ENCODE measurements around the gene THRAP3.
A peak's percentile ranks its signal among the peaks of the same experiment; 100 is the strongest.

The THRAP3 gene

GRCh38 chr1:36343651-36344394 lies 119.6 kb downstream of the THRAP3 start:
- Histone ChIP-seq H3K36me3 (ENCODE audit: insufficient read depth, low read length) (0 out of 2 replicates have a peak, but pooled peaks cover 4% of the 10 kb centered on the region), H3K79me2 (ENCODE audit: control insufficient read depth, insufficient read depth, low read length, unreplicated experiment) (no peaks in the 10 kb centered on the region), H3K4me3 (ENCODE audit: low read depth, low read length) (no peak overlapping the region), H2AFZ (ENCODE audit: low read length, unreplicated experiment) (no peak overlapping the region), H3K4me1 (ENCODE audit: control insufficient read depth, insufficient read depth, low read length, unreplicated experiment) (peaks cover 21% of the 10 kb centered on the region), H3K27me3 (ENCODE audit: insufficient read depth, low read length) (no peaks in the 10 kb centered on the region), H3K27ac (ENCODE audit: low read depth, low read length) (peak overlapping the region; percentile 86)

- peak overlapping the region; percentile 86; the same call in 1 of the 2 replicates for H3K27ac ChIP-seq (ENCODE audit: low read depth, low read length)
- 0 out of 2 replicates have a peak, but pooled peaks cover 4% of the 10 kb centered on the region for H3K36me3 ChIP-seq (ENCODE audit: insufficient read depth, low read length)
Measured at GRCh38 chr1:36344395-36344680, 120.1 kb downstream of the THRAP3 start.

GRCh38 chr1:36345353-36345752 lies 121.1 kb downstream of the THRAP3 start:
- peaks cover 36% of the 10 kb centered on the region for H3K4me1 ChIP-seq (ENCODE audit: control insufficient read depth, insufficient read depth, low read length, unreplicated experiment)
- H3K4me3 ChIP-seq (ENCODE audit: low read depth, low read length): no peak overlapping the region
- no peak overlapping the region for H3K27ac ChIP-seq (ENCODE audit: low read depth, low read length)
- H3K27me3 ChIP-seq (ENCODE audit: insufficient read depth, low read length): no peaks in the 10 kb centered on the region
- 0 out of 2 replicates have a peak, but pooled peaks cover 4% of the 10 kb centered on the region for H3K36me3 ChIP-seq (ENCODE audit: insufficient read depth, low read length)
- H3K79me2 ChIP-seq (ENCODE audit: control insufficient read depth, insufficient read depth, low read length, unreplicated experiment): no peaks in the 10 kb centered on the region
- H2AFZ ChIP-seq (ENCODE audit: low read length, unreplicated experiment): no peak overlapping the region

More at GRCh38 chr1:36344395-36344680, 120.1 kb downstream of the THRAP3 start:
- Histone ChIP-seq H3K4me1 (ENCODE audit: control insufficient read depth, insufficient read depth, low read length, unreplicated experiment) (peaks cover 26% of the 10 kb centered on the region), H3K27me3 (ENCODE audit: insufficient read depth, low read length) (no peaks in the 10 kb centered on the region), H2AFZ (ENCODE audit: low read length, unreplicated experiment) (no peak overlapping the region), H3K79me2 (ENCODE audit: control insufficient read depth, insufficient read depth, low read length, unreplicated experiment) (no peaks in the 10 kb centered on the region), H3K4me3 (ENCODE audit: low read depth, low read length) (no peak overlapping the region)

GRCh38 chr1:36346741-36347370 lies 122.6 kb downstream of the THRAP3 start:
- Histone ChIP-seq H3K4me3 (ENCODE audit: low read depth, low read length) (no peak overlapping the region), H3K4me1 (ENCODE audit: control insufficient read depth, insufficient read depth, low read length, unreplicated experiment) (peaks cover 52% of the 10 kb centered on the region), H3K79me2 (ENCODE audit: control insufficient read depth, insufficient read depth, low read length, unreplicated experiment) (no peaks in the 10 kb centered on the region), H3K27me3 (ENCODE audit: insufficient read depth, low read length) (no peaks in the 10 kb centered on the region), H3K27ac (ENCODE audit: low read depth, low read length) (no peak overlapping the region), H2AFZ (ENCODE audit: low read length, unreplicated experiment) (no peak overlapping the region), H3K36me3 (ENCODE audit: insufficient read depth, low read length) (0 out of 2 replicates have a peak, but pooled peaks cover 4% of the 10 kb centered on the region)

GRCh38 chr1:36349241-36349671 lies 125.0 kb downstream of the THRAP3 start:
- Histone ChIP-seq H3K79me2 (ENCODE audit: control insufficient read depth, insufficient read depth, low read length, unreplicated experiment) (no peaks in the 10 kb centered on the region), H3K27me3 (ENCODE audit: insufficient read depth, low read length) (no peaks in the 10 kb centered on the region), H3K36me3 (ENCODE audit: insufficient read depth, low read length) (0 out of 2 replicates have a peak, but pooled peaks cover 4% of the 10 kb centered on the region), H3K4me1 (ENCODE audit: control insufficient read depth, insufficient read depth, low read length, unreplicated experiment) (peaks cover 54% of the 10 kb centered on the region), H3K4me3 (ENCODE audit: low read depth, low read length) (no peak overlapping the region), H2AFZ (ENCODE audit: low read length, unreplicated experiment) (no peak overlapping the region), H3K27ac (ENCODE audit: low read depth, low read length) (peak overlapping the region; percentile 99)

- no peak overlapping the region for H3K4me3 ChIP-seq (ENCODE audit: low read depth, low read length)
- no peaks in the 10 kb centered on the region for H3K27me3 ChIP-seq (ENCODE audit: insufficient read depth, low read length)
- no peak overlapping the region for H2AFZ ChIP-seq (ENCODE audit: low read length, unreplicated experiment)
- peak overlapping the region; percentile 99 for H3K27ac ChIP-seq (ENCODE audit: low read depth, low read length)
- H3K36me3 ChIP-seq (ENCODE audit: insufficient read depth, low read length): 0 out of 2 replicates have a peak, but pooled peaks cover 4% of the 10 kb centered on the region
- H3K4me1 ChIP-seq (ENCODE audit: control insufficient read depth, insufficient read depth, low read length, unreplicated experiment): peaks cover 54% of the 10 kb centered on the region
- H3K79me2 ChIP-seq (ENCODE audit: control insufficient read depth, insufficient read depth, low read length, unreplicated experiment): no peaks in the 10 kb centered on the region
Measured at GRCh38 chr1:36349839-36350238, 125.6 kb downstream of the THRAP3 start.

- 0 out of 2 replicates have a peak, but pooled peaks cover 4% of the 10 kb centered on the region for H3K36me3 ChIP-seq (ENCODE audit: insufficient read depth, low read length)
- H3K79me2 ChIP-seq (ENCODE audit: control insufficient read depth, insufficient read depth, low read length, unreplicated experiment): no peaks in the 10 kb centered on the region
- peak overlapping the region; percentile 55 for H3K4me3 ChIP-seq (ENCODE audit: low read depth, low read length)
- peaks cover 54% of the 10 kb centered on the region for H3K4me1 ChIP-seq (ENCODE audit: control insufficient read depth, insufficient read depth, low read length, unreplicated experiment)
- no peaks in the 10 kb centered on the region for H3K27me3 ChIP-seq (ENCODE audit: insufficient read depth, low read length)
- H2AFZ ChIP-seq (ENCODE audit: low read length, unreplicated experiment): no peak overlapping the region
- H3K27ac ChIP-seq (ENCODE audit: low read depth, low read length): peak overlapping the region; percentile 99
Measured at GRCh38 chr1:36350659-36351226, 126.5 kb downstream of the THRAP3 start.

GRCh38 chr1:36351227-36351977 lies 127.2 kb downstream of the THRAP3 start:
- Histone ChIP-seq H3K4me1 (ENCODE audit: control insufficient read depth, insufficient read depth, low read length, unreplicated experiment) (peaks cover 54% of the 10 kb centered on the region), H3K27me3 (ENCODE audit: insufficient read depth, low read length) (no peaks in the 10 kb centered on the region), H3K79me2 (ENCODE audit: control insufficient read depth, insufficient read depth, low read length, unreplicated experiment) (no peaks in the 10 kb centered on the region), H3K27ac (ENCODE audit: low read depth, low read length) (peak overlapping the region; percentile 99), H3K36me3 (ENCODE audit: insufficient read depth, low read length) (0 out of 2 replicates have a peak, but pooled peaks cover 4% of the 10 kb centered on the region), H3K4me3 (ENCODE audit: low read depth, low read length) (peak overlapping the region; percentile 55), H2AFZ (ENCODE audit: low read length, unreplicated experiment) (no peak overlapping the region)

GRCh38 chr1:36352125-36352909 lies 128.1 kb downstream of the THRAP3 start:
- H3K79me2 ChIP-seq (ENCODE audit: control insufficient read depth, insufficient read depth, low read length, unreplicated experiment): no peaks in the 10 kb centered on the region
- peaks cover 7% of the 10 kb centered on the region; the same call in 1 of the 2 replicates for H3K36me3 ChIP-seq (ENCODE audit: insufficient read depth, low read length)
- no peak overlapping the region for H2AFZ ChIP-seq (ENCODE audit: low read length, unreplicated experiment)
- H3K27me3 ChIP-seq (ENCODE audit: insufficient read depth, low read length): no peaks in the 10 kb centered on the region
- peak overlapping the region; percentile 10; the same call in 1 of the 2 replicates for H3K4me3 ChIP-seq (ENCODE audit: low read depth, low read length)
- peak overlapping the region; percentile 99 for H3K27ac ChIP-seq (ENCODE audit: low read depth, low read length)
- peaks cover 54% of the 10 kb centered on the region for H3K4me1 ChIP-seq (ENCODE audit: control insufficient read depth, insufficient read depth, low read length, unreplicated experiment)
